Caki2 (cell line): ENCODE measurements around the gene MTA1. TPM values are rescaled to one million over a fixed set of nuclear protein-coding genes. Genes with fewer than 3 reads are reported as not detected.

ENCODE experiments used
- DNase-seq: peaks from one replicate; pipeline ENCODE4 v3.0.0-alpha.2; 2015; ENCODE audit warnings: low read depth
- in situ Hi-C: cut with HindIII; loops from 2 replicates; pipeline ENCODE4 v1.10.0; 2016; ENCODE audit warnings: low sequenced_read_pairs, low pct_unique_long_range_greater_than_20kb, mixed read lengths
- total RNA-seq: library from RNA; depleted of rRNA; stranded (reverse); fragments of >200 nt; shearing (Covaris generic); gene quantifications from 2 replicates; pipeline ENCODE4 v1.2.3, GENCODE V29; 2014; ENCODE audit warnings: low replicate concordance

Gene MTA1
- total RNA-seq, 1 experiment from 2014 or later: 18.9 TPM

DNA sequence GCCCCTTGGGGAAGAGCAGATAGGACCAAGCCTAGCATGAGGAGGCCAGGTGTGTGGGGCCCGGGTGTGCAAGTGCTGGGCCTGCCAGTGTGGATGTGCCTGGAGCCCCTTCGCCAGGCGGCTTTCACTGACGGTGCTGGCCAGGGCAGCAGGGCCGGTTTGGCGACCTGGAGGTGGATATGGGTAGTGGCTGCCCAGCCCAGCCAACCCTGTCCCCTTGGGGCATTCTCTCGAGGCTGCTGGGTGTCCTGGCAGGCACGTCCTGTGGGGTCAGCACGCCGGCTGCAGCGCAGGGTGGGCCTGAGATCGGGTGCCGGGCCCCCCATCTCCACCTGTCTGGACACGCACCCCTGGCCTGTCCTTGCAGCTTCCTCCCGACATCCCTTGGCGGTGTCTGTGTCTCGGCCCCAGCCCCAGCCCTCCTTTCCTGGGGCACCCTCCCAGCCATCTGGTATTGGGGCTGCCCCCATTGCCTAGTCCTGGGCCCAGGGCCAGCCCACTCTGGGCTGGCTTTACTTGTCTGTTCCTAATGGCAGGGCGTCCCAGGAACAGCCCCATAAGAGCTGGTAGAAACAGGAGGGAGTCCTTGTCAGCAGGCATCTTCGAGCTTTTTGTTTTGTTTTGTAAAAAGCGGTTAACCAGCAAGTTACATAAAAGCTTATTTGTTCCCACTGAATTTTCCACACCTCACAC lies 47.8 kb downstream of the MTA1 start:
- DNase-seq: no peak
- in situ Hi-C loops: no loop called here

DNA sequence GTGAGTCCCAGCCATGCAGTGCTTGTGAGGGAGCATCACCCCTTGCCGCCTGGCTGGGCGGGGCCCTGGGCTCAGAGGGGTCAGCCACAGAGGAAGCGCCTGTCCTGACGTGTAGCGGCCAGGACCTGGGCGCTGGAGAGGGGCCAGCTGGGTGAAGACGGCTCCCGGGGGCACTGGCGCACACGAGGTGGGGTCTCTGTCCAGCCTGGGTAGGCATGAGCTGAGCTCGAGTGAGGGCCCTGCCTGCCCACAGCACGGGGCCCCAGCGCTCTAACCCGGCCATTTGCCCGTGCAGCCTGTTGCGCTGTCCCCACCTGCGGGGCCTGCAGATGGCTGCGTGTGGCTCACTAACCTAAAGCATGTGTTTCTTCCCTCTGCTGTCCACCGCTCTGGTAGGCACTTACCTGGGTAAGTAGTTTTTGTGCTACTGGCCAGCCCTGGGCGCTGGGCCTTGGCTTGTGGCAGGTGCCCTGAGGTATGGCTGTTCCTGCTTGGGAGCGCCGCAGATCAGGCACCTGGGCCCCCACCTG lies 48.4 kb downstream of the MTA1 start:
- in situ Hi-C loops: no loop called here
- no peak for DNase-seq

DNA sequence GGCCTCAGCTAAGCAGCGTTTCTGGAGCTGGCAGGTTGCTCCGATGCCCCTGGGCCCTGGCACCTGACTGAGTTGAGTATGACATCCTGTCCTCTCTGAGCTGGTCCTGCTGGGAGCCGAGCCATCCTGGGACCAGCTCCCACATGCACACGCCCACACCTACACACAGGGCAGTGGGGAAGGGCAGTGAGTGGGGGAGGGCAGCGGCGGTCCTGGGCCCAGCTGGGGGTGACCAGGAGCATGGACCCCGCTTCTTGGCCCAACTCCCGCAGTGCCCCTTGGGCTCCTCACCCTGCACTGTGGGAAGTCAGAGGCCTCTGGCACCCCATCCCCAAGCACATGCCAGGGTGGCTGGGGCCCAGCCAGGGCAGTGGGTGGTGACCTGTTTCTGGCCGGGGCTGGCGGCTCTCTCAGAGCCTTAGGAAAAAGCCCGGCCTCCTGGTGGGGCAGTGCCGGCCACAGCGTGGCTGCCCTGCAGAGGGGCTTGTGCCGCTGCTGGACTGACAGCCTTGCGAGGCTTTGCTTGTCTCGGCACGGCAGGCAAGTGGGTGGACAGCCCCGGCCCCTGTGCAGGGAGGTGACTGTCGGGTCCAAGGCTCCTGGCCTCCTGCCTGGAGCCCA lies 49.1 kb downstream of the MTA1 start:
- DNase-seq: no peak
- in situ Hi-C loops: no loop called here

DNA sequence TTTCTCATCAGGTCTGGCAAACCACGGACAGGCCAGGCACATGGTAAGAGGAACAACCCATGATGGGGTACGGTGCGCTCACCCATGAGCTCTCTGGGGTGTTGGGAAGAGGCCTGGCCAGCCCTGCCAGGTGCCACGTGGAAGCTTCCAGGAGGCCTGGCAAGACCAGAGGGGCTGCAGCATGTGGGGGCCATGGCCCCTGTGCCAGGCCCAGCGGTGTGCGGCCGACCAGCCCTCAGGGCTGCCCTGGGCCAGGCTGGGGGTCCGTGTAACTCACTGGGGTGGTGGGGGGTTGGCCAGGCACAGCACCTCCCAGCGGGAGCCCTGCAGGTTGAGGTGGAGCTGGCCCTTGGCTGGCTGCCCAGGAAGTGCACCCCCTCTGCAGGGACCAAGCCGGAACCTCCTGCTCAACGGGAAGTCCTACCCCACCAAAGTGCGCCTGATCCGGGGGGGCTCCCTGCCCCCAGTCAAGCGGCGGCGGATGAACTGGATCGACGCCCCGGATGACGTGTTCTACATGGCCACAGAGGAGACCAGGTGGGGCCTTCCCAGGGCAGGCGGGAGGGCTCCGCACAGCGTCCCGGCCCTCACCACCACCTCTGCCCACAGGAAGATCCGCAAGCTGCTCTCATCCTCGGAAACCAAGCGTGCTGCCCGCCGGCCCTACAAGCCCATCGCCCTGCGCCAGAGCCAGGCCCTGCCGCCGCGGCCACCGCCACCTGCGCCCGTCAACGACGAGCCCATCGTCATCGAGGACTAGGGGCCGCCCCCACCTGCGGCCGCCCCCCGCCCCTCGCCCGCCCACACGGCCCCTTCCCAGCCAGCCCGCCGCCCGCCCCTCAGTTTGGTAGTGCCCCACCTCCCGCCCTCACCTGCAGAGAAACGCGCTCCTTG lies 50.1 kb downstream of the MTA1 start:
- in situ Hi-C loops: no loop called here
- DNase-seq: no peak

DNA sequence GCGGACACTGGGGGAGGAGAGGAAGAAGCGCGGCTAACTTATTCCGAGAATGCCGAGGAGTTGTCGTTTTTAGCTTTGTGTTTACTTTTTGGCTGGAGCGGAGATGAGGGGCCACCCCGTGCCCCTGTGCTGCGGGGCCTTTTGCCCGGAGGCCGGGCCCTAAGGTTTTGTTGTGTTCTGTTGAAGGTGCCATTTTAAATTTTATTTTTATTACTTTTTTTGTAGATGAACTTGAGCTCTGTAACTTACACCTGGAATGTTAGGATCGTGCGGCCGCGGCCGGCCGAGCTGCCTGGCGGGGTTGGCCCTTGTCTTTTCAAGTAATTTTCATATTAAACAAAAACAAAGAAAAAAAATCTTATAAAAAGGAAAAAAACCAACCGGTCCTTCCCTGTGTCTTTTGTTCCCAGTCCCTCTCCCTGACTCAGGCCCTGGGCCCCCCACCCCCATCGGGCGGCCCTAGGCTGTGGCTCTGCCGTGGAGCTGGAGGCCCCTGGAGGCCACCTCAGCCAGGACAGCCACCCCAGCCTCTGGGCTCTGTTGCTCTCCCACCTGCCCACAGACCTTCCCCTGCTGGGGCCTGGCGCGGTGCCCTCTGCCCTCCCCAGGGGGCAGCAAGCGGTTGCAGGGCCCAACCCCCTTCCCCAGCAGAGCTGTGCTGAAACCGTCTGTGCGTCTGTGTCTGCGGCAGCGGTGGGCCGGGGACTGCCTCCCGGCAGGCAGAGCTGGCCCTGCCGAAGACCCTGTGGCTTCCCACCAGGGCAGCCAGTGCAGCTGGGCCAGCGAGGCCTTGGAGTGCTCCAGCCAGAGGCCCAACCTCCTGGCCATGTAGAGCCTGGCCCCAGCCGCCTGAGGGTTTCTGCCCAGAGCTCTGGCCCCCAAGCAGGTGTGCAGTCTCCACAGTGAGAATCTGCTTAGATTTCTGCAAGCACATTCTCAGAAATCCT lies 51.0 kb downstream of the MTA1 start:
- no peak for DNase-seq
- in situ Hi-C loops: no loop called here

DNA sequence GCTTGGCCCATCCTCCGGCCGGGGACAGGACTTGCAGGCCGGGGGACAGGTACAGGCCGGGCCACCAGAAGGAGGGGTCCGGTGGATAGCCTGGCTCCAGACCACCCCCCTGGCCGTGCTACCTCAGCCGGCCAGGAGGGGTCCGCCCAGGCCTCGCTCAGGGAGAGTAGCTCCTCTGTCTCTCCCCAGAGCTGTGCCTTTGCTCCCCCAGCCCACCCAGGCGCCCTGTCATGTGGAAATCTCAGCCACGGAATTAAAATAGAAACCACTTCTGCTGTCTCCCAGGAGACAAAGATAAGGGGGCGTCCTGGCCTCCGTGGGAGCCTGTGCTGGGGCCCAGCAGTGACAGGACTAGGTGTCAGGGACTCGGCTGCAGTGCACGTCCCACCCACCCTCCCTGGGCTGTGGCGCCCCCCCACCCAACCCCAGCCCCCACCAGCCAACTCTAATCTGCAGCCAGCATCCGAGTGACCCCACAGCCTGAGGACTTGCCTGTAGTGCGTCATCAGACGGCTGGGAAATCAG lies 51.7 kb downstream of the MTA1 start:
- in situ Hi-C loops: no loop called here

DNA sequence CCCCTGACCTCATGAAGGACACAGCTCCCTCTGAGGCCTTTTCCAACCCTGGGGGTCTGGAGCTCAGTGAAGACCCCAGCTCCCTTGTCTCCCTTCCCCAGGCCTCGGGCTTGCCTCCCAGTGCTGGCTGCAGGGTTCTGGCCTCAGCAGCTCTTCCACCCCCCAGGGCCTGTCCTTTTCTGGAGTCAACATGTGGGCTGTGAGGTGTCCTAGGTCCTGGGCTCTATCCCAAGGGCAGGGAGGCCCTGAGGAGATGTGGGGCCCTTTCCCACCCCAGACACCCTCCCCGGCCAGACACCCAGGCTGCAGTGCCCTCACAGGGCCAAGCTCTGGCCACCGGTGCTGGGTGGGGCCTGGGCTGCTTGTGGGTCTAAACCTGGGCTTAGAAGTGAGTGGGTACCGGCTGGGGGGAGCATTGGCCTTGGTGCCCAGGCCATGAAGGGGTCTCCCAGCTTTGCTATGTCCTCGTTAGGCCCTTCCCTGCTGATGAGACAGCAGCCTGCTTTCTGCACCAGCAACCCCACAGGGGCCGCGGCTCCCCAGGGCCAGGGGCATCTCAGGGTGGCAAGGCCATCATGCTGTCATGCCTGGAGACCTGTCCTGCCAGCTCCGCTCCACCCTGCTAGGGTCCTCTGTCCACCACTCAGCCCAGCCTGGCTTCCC lies 52.3 kb downstream of the MTA1 start:
- DNase-seq: no peak
- in situ Hi-C loops: no loop called here

More for the DNA sequence above, 51.7 kb downstream of the MTA1 start:
- DNase-seq: no peak

DNA sequence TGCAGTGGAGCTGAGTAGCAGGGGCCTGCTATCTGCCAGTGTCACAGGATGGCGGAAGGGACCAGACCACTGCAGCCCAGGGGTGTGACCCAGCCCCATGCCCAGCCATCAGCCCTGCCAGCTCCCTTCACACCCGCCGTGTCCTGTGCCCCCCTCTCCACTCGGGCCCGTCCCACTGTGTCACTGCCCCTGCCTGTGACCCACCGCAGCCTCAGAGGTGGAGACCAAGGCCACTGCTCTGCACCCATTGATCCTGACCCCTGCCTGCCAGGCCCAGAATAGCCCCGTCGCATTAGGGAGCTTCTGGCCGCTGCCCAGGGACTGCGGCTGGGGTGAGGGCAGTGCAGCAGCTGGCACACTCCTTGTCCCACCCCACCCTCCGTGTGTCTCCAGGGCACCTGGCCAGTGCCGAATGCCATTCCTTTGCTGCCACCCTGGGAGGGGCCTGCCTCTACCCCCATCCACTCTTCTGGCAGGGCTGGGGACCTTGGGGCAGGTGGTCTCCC lies 52.9 kb downstream of the MTA1 start:
- in situ Hi-C loops: no loop called here
- no peak for DNase-seq

DNA sequence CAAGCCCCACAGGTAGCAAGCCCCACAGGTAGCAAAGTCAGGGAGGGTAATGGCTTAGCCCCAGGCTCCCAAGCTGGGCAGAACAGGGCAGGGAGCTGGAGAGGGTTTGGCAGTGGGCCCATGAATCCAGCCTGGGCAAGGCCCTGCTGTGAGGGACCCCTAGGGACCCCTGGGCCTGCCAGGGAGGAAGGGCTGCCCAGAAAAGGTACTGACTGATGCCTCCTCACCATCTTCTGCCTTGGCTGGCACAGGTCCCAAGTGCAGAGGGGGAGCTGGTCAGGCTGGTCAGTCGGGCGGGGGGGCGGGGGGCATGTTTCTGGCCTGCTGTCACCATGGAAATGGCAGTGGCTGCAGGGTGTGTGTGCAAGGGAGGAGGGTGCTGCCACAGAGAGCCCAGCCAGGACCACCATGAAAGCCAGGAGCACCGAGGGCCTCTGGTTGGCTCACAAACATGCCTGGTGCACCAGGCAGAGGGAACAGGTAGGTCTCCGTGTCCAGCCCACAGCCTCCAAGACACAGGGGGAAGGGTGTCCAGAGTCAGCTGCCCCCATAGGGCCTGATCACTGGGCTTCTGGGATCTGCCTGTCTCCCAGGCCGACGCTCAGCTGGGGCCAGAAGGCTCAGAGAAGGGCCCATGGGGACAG lies 53.5 kb downstream of the MTA1 start:
- in situ Hi-C loops: no loop called here
- no peak for DNase-seq

DNA sequence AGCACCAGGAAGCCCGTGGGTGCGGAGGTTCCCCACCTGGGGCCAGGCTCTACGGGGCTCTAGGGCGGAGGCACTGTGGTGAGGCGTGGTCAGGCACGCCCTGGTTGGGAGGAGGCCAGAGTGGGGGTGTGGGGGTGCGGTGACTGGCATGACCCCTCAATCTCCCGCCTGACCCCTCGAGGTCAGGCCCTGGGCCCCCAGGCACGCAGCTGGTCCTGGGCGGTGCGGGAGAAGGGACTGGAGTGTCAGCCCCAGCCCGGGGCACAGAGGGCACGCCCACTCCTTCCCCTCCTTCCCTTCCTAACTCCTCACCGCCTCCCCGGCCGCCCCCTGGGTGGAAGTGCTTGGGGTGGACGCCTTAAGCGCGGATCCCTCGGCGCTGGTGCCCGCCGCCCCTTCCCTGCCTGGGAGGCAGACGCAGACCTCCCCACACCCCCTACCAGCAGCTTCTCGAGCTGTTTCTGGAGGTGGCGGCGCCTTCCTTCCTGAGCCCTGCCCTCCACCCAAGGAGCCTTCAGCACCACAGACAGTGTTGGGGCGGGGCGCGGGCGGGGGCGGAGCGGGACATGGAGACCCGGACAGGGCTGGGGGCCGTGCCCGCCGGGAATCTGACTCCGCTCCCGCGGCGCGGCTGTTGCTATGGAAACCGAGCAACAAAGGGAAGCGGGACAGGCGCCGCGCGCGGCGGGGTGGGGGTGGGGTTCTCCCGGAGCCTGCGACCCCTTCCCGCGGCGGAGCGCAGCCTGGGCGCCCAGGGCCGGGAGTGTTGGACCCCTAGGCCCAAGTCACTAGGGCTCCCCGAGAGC lies 54.3 kb downstream of the MTA1 start:
- in situ Hi-C loops: no loop called here
- peak; percentile 89 for DNase-seq

DNA sequence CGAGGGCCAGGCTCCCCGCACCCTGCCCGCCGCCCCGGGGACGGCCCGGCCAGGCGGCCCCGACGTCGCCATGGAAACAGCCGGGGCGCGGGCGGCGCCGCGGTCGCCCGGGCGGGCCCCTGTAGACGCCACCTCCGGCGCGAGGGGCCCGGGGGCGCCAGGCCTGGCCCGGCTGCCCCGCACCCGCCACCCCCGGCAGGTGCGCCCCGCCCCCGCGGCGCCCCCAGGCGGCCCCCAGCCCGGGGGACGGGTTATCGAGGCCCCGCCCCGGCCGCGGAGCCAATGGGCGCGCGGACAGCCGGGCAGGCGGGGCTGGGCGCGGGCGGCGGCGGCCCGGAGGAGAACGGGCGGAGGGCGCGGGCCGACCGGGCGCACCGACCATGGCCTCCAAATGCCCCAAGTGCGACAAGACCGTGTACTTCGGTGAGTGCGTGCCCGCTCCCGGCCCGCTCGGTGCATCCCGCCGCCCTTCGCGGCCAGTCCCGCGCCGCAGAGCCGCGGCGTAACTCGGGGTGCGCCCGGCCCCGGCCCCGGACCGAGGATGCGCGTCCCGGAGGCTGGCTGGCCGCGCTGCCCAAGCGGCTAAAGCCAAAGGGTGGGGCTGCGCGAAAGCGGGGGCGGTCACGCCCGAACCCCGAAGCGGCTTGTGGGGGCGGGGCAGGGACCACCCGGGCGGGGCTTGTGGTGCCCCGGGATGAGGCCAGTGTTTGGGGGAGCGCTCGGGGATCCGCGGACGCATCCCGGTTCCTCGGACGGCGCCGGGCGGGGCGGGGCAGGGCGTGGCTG lies 55.0 kb downstream of the MTA1 start, which contains the start of gene CRIP2:
TSS of gene CRIP2 (plus strand) at position 339 of the 786 bp plus-strand sequence. CDS start at position 381, 42 bp downstream.
- in situ Hi-C loops: no loop called here
- DNase-seq: peak; percentile 48

DNA sequence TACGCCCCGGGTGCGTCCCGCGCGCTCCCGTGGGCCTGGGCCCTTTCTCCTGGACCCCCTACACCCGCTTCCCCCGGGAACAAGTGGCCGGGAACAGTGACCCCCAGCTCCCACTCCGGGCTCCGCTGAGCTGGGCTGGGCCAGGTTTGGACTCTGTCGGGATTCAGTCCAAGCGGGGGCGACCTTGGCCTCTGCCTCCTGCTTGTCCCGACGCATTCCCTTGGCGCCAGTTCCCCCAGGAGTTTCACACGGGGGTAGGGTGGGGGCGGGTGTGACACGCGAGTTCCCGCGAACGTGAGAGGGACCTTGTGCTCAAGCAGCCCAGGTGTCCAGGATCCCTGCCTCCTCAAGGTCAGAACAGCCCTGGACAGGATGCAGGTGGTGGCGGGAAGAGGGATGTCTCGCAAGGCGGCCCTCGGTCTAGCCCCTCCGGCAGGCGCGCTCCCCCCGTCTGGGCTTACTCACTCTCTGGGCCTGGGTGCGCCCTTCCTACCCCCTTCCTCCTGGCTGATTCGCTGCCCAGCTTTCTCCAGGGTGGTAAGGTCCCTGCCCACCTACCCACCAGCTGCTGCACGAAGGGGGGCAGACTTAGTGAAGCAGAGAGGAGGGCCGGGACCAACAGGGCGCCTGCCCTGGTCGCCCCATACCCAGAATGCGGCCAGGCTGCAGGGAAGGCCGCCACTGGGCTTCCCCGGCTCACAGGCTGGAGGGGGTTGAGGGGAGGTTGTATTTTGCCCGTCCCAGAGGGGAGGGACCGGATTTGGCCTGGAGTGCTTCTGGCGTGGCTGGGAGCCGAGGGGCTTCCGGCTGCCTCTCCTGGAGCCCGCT lies 55.9 kb downstream of the MTA1 start:
- in situ Hi-C loops: no loop called here
- peak; percentile 61 for DNase-seq

DNA sequence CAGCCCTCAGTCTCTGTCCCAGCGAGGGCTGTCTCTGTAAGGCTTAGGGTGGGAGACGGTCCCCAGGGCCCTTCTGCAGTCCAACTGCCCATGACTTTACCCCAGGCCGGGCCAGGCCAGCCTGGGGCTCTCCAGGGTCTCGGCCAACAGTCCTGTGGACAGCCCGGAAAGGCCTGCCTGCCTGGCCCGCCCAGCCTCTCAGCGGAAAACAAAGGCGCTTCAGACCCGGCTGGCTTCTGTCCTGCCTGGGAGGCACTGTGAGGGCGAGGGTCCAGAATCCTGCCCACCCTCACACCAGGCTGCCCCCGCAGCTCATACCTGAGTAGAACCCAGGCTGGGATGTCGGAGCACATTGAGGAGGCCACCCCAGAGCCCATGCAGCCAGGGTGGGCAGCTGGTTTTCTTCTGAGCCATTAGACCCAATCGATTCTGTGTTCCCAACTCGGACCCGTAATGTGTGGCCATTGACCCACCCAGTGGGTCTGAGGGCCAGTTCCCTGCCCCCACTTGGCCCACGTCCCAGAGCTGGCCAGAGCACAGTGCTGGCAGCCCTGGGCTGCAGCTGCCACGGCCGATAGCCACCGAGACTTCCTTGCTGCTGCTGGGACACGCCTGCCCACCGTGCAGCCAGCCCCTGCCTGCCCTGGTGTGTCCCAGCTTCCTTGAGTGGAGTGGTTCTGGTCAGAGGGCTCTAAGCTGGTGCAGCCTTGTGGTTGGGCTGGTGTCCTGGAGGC lies 56.6 kb downstream of the MTA1 start:
- in situ Hi-C loops: no loop called here
- peak; percentile 39 for DNase-seq
